HG03025 (cell line): ENCODE data around the gene SLMAP.
"Not testable (repeated sequence)": the region's sequence is repeated elsewhere in the genome, so short reads cannot be mapped to it uniquely, and the experiment has no call there.

Experiments used
- ATAC-seq: cut with Tn5 transposase; IDR thresholded peaks from one replicate; pipeline ENCODE4 v1.9.1; 2021; ENCODE audit warnings: mild to moderate bottlenecking, moderate library complexity; ENCODE audit not compliant: unreplicated experiment, low FRiP score

Gene SLMAP

DNA sequence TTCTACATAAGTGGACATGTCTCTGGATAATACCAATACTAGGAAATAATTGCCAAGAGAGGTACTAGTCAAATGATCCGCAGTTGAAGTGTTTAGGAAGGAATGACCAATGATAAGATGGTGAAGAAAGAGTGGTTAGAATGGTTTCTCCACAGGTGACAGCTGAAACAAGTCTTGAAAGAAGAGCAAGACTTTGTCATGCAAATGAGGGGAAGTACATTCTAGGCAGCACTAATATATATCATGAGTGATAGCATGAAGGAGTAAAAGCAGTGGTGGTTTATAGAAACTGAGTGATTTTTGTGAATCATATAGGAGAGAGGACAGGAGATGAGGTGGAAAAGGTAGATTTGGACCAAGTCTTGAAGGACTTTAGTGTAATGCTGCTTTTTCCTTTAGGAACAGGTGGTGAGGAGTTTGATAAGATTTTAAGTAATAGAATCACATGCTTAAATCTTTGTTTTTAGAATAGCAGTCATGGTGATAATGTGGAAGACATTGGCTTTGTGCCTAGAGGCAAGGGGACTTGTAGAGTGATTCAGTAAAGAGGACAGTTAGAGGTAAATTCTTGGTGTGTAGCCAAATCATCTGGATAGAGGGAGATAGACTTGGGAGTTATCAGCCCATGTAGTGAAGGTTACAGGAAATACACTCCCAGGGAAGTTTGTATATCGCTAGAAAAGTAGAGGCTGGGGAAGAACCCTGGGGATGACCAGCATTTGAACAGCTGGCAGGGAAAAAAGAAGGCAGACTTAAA is 31.9 kb downstream of the SLMAP start:
- no peak for ATAC-seq

- ATAC-seq, result no peak
Measured at GRCh38 chr3:57788624-57789018, 32.5 kb downstream of the SLMAP start.

- ATAC-seq, result no peak
Measured at GRCh38 chr3:57791245-57791644, 35.1 kb downstream of the SLMAP start.

DNA sequence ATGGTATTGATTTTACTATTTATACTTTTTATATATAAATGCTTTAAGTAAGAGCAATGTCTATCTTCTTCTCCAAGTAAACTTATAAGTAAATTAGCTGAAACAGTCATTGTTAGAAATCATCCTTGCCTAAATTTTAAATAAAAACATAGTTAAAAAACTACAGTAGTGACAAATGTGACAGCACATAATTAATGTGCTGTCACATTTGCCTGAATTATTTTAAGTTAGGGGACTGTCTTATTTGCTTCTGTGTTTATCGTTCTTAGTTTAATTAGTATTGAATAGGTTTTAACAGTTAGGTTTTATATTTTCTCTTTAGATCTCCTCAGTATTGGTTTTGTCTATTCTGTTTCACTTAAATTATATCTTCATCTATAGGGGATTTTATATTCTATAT is 36.1 kb downstream of the SLMAP start:
- no peak for ATAC-seq

GRCh38 chr3:57793737-57794187 is 37.7 kb downstream of the SLMAP start:
- no peak for ATAC-seq

DNA sequence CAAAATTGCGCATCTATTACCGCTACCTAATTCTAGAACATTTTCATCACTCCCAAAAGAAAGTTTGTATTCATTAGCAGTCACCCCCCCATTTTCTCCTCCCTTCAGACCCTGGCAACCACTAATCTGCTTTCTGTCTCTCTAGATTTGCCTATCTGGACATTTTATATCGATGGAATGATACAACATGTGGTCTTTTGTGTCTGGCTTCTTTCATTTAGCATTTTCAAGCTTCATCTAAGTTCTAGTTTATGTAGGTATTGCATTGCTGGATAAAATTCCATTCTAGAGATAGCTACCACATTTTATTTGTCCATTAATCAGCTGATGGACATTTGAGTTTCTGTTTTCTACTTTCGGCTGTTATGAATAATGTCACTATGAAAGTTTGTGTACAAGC is 38.4 kb downstream of the SLMAP start:
- no peak for ATAC-seq

DNA sequence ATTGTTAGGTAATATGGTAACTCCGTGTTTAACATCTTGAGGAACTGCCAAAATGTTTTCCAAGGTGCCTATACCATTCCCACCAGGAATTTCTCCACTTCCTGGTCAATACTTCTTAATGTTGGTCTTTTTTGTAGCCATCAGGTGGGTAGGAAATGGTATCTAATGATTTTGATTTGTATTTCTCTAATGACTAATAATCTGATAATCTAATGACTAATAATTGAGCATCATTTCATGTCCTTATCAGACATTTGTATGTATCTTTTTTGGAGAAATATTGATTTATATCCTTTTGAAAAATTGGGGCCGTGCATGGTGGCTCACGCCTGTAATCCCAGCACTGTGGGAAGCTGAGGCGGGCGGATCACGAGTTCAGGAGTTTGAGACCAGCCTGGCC is 38.8 kb downstream of the SLMAP start:
- no peak for ATAC-seq

GRCh38 chr3:57796261-57796660 is 40.2 kb downstream of the SLMAP start:
- ATAC-seq, result no peak

- no peak for ATAC-seq
Measured at GRCh38 chr3:57797701-57798487, 41.8 kb downstream of the SLMAP start.

- ATAC-seq, result no peak
Measured at GRCh38 chr3:57803647-57804081, 47.6 kb downstream of the SLMAP start.

DNA sequence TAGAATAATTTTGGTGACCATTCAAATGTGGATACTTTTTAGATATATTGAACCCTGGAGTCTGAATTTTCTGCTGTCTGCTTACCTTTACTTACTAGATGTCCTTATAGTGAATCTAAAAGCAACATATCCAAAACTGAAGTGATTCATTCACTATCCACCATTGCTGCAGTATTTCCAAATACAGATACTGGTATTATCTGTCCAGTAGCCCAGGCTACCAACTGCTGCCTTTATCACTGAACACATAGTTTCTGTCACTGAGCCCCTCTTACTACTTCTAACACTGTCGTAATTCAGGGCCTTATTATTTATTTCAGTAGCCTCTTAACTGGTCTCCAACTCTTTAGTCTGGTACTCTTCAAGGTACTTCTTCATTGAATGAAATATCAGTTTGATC is 49.2 kb downstream of the SLMAP start:
- ATAC-seq, result no peak

DNA sequence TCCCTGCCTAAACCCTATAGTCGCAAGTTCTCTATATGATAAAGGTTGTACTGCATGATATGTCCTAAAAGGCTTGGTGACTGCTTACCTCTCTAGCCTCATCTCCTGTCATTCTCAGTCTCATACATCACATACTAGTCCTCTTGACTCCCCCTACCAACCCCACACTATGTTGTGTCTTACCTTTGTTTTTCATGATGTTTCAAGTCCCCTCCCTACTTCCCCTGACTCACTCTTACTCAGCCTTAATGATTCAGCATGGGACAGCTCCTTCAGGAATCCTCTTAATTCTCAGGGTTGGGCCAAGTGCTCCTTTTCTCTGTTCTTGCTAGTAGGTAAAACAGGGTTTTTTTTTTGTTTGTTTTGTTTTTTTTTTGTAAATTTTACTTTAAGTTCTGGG is 49.6 kb downstream of the SLMAP start:
- ATAC-seq, result no peak

DNA sequence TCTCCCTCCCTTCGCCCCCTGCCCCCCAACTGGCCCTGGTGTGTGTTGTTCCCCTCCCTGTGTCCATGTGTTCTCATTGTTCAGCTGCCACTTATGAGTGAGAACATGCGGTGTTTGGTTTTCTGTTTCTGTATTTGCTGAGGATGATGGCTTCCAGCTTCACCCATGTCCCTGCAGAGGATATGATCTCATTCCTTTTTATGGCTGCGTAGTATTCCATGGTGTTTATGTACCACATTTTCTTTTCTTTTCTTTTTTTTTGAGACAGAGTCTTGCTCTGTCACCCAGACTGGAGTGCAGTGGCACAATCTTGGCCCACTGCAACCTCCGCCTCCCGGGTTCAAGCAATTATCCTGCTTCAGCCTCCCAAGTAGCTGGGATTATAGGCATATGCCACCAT is 50.1 kb downstream of the SLMAP start:
- not testable (repeated sequence) for ATAC-seq

GRCh38 chr3:57808961-57809608 is 53.0 kb downstream of the SLMAP start:
- ATAC-seq, result no peak

GRCh38 chr3:57809609-57809968 is 53.5 kb downstream of the SLMAP start:
- no peak for ATAC-seq

DNA sequence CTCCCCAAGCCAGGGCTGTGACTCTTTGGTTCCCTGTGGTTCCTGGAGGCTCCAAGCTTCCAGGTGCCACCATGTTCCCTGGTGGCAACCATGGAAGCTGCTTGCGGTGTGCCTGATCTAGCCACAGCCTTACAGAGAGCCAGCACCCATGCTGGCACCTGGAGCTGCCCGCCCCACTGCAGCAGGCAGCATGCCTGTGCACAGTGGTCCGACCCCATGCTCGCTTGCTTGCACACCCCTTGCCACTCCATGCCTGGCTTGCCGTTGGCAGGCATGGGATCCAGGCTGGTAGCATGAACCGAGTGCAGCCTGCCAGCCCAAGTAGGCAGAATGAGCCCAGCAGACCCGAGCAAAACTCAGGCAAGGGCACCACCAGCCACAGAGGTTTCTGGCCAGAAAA is 53.9 kb downstream of the SLMAP start:
- ATAC-seq, result no peak

GRCh38 chr3:57810471-57811137 is 54.5 kb downstream of the SLMAP start:
- no peak for ATAC-seq

- ATAC-seq, result no peak
Measured at GRCh38 chr3:57815036-57815435, 58.9 kb downstream of the SLMAP start.

GRCh38 chr3:57816471-57817095 is 60.5 kb downstream of the SLMAP start:
- ATAC-seq, result no peak

DNA sequence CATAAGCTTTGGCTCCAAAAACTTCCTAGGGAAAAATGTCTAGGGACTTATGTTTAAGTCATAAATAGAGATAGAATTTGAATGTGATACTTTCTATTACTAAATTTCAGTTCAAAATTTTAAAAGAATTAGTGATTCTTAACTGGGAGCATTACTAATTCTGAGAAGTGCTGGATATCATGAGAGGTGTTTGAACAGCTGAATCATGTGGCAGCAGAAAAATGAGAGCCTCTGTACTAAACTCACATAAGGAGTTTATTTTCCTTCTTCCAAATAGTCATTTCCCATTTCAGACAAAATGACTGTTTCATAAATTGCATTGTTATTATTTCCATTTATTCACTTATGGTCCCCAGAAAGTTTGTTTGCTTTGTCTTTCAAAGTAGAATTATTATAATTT is 62.7 kb downstream of the SLMAP start:
- ATAC-seq, result no peak
